Fibroblast of mammary gland (primary cell): ENCODE data around the gene FANCI.

Experiments
- DNase-seq: peaks from one replicate; pipeline ENCODE4 v3.0.0-alpha.2; 2010; ENCODE audit warnings: low read depth
- H3K4me3 ChIP-seq: 2 replicates; pipeline ENCODE4 v1.5.1; 2011; ENCODE audit warnings: low read depth, mild to moderate bottlenecking, low read length, moderate library complexity; ENCODE audit not compliant: control insufficient read depth
- CTCF ChIP-seq: conservative IDR thresholded peaks from 2 replicates; pipeline ENCODE4 v1.5.1; 2011; ENCODE audit warnings: low read depth, low read length, inconsistent platforms; ENCODE audit not compliant: control insufficient read depth, insufficient read depth

The FANCI gene

GRCh38 chr15:89278307-89278706 lies 34.5 kb downstream of the FANCI start:
- no peak for TF ChIP-seq CTCF
- H3K4me3 ChIP-seq: no peak overlapping the region
- DNase-seq: peak; percentile 68

- no peak overlapping the region for H3K4me3 ChIP-seq
- no peak for TF ChIP-seq CTCF
- no peak for DNase-seq
Observed at GRCh38 chr15:89282631-89283030, 38.9 kb downstream of the FANCI start.

- no peak for DNase-seq
- H3K4me3 ChIP-seq: no peak overlapping the region
- no peak for TF ChIP-seq CTCF
Observed at GRCh38 chr15:89283201-89283600, 39.4 kb downstream of the FANCI start.

- no peak overlapping the region for H3K4me3 ChIP-seq
- TF ChIP-seq CTCF: no peak
- no peak for DNase-seq
Observed at GRCh38 chr15:89291934-89292438, 48.2 kb downstream of the FANCI start.

GRCh38 chr15:89293012-89293411 lies 49.2 kb downstream of the FANCI start:
- H3K4me3 ChIP-seq: no peak overlapping the region
- DNase-seq: no peak
- no peak for TF ChIP-seq CTCF

- H3K4me3 ChIP-seq: no peak overlapping the region
- peak; percentile 58 for DNase-seq
- peak; percentile 40 for TF ChIP-seq CTCF
Observed at GRCh38 chr15:89299896-89300295, 56.1 kb downstream of the FANCI start.
